Nephron (organoid): ENCODE measurements around the gene TTC19.

ENCODE experiments used
- H3K27ac Mint-ChIP-seq, 3 experiments: 2 replicates each; pipeline ENCODE4 v1.8.0; 2020; ENCODE audit warnings: mixed read lengths in 3 of 3, mild to moderate bottlenecking in 2 of 3, moderate library complexity in 1 of 3
- H3K27me3 Mint-ChIP-seq: 2 replicates; pipeline ENCODE4 v1.8.0; 2021; ENCODE audit warnings: low read depth, mild to moderate bottlenecking, moderate library complexity, mixed read lengths
- H3K36me3 Mint-ChIP-seq: 2 replicates; pipeline ENCODE4 v1.8.0; 2020; ENCODE audit warnings: low read depth, mixed read lengths
- H3K4me1 Mint-ChIP-seq: 2 replicates; pipeline ENCODE4 v1.8.0; 2020; ENCODE audit warnings: mixed read lengths
- H3K4me3 Mint-ChIP-seq, 3 experiments: 2 replicates each; pipeline ENCODE4 v1.8.0; 2020; ENCODE audit warnings: mild to moderate bottlenecking in 3 of 3, mixed read lengths in 3 of 3, moderate library complexity in 2 of 3
- H3K9me3 Mint-ChIP-seq: 2 replicates; pipeline ENCODE4 v1.8.0; 2020; ENCODE audit warnings: mixed read lengths
- CTCF ChIP-seq, 3 experiments: fragments of 200-600 bp; sonication (generic); IDR thresholded peaks; one replicate each; pipeline ENCODE4 v1.5.0; 2021; ENCODE audit warnings: antibody characterized with exemption in 3 of 3; ENCODE audit not compliant: unreplicated experiment in 3 of 3

The TTC19 gene

DNA sequence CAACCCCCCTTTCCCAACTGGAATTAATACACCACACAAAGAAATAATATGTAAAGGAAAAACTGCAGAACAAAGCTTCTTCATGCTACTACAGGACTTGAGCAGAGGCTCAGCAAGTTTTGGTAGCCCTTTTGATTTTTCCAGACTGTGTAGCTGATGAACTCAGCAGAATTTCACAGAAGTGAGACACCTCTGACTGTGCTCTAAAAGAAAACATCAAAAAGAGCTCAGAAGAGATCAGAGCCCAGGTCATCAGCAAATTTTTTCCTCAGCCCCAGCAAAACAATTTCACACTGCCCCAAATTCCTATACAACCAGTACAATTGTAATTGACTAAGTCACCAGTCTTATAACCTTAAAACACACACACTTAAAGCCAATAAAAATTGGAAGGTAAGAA is 38.0 kb downstream of the TTC19 start:
- Mint-ChIP-seq H3K36me3 (peaks cover 87% of the 10 kb centered on the region), H3K4me3 (no peak overlapping the region), H3K27me3 (no peaks in the 10 kb centered on the region), H3K27ac (peak overlapping the region; percentile 8 to 42 (median 42)), H3K9me3 (no peaks in the 10 kb centered on the region), H3K4me1 (no peaks in the 10 kb centered on the region)
- no peak for TF ChIP-seq CTCF (IDR thresholded peaks at IDR 0.05; ENCODE audit: unreplicated experiment in 3 of 3)

DNA sequence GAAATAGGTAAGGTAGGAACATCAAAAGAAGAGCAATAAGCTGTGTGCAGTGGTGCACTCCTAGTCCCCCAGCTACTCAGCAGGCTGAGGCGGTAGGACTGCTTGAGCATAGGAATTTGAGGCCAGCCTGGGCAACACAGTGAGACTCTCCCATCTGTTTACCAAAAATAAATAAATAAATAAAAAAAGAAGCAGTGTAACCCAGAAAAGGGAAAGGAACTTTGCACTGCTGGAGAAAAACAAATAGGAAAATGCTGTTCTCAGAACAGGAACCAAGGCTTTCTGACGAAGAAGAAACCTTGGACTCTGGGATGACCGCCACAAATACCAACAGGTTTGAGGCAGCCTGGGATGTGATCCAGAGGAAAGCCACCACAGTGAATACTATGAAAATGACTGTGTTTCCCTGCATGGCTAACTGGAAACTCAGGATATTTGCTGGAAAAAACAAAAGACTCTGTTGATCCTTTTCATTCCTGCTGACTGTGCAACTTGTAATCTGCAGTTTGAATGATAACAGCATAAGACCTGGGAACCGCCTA is 41.2 kb downstream of the TTC19 start:
- no peak for TF ChIP-seq CTCF (IDR thresholded peaks at IDR 0.05; ENCODE audit: unreplicated experiment in 3 of 3)
- H3K4me1 Mint-ChIP-seq, result no peaks in the 10 kb centered on the region
- H3K27ac Mint-ChIP-seq, result no peak overlapping the region
- H3K27me3 Mint-ChIP-seq, result no peaks in the 10 kb centered on the region
- H3K4me3 Mint-ChIP-seq, result no peak overlapping the region
- peaks cover 80% of the 10 kb centered on the region for H3K36me3 Mint-ChIP-seq
- H3K9me3 Mint-ChIP-seq, result no peaks in the 10 kb centered on the region

- no peaks in the 10 kb centered on the region for H3K9me3 Mint-ChIP-seq
- TF ChIP-seq CTCF (IDR thresholded peaks at IDR 0.05; ENCODE audit: unreplicated experiment in 3 of 3), result no peak
Measured at GRCh38 chr17:16044487-16044886, 44.9 kb downstream of the TTC19 start.

DNA sequence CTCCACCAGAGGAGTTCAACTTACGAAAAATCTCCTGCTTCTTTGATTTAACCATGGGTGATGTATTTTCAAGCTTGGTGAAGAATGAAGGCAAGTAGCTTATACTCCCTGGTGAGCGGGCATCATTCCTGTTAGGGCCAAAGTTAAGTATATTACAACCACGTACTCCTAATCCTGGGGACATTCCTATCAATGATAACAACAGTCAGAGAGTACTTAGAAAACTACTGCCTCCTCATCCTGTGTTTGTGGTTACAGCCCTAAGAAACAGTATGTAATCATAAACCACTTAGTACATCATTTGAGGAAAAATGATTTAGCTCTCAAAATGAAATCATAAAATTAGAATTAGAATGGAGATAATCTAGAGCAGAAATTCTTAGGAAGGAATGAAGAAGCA is 47.3 kb downstream of the TTC19 start:
- Mint-ChIP-seq H3K36me3 (peaks cover 62% of the 10 kb centered on the region), H3K4me1 (no peaks in the 10 kb centered on the region), H3K27ac (no peak overlapping the region), H3K9me3 (peaks cover 4% of the 10 kb centered on the region), H3K4me3 (no peak overlapping the region), H3K27me3 (no peaks in the 10 kb centered on the region)
- TF ChIP-seq CTCF (IDR thresholded peaks at IDR 0.05; ENCODE audit: unreplicated experiment in 3 of 3), result no peak

More at GRCh38 chr17:16044487-16044886, 44.9 kb downstream of the TTC19 start:
- Mint-ChIP-seq H3K4me1 (no peaks in the 10 kb centered on the region), H3K27ac (no peak overlapping the region), H3K27me3 (no peaks in the 10 kb centered on the region), H3K36me3 (peaks cover 69% of the 10 kb centered on the region), H3K4me3 (no peak overlapping the region)

DNA sequence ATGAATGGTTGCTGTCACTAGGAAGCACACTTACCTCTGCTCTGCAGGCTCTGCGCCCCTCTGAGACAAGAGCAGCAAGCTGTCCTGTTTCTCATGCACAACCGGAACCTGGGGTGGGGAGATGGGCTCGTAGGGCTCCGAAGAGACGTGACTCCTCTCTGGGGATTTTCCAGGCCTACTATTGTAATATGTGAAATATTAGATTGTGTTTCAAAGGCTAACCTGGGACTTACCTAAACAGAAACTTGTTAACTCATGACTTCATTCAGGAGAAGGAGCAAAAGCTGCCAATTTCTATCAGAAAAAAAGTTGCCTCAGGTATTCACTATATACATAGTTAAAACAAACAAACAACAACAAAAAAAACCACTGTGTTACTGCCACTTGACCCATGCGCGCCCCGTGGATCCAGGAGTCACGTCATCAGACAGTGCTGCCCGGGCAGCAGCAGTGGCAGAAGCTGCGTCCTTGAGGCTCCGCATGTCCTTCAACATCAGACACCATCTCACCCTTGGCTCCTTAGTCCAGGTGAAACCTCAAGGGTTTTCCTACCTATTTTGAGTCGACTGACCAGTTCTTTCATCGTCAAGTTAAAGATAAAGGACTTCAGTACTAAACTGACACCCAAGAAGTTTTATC is 49.3 kb downstream of the TTC19 start:
- TF ChIP-seq CTCF (IDR thresholded peaks at IDR 0.05; ENCODE audit: unreplicated experiment in 3 of 3), result no peak

DNA sequence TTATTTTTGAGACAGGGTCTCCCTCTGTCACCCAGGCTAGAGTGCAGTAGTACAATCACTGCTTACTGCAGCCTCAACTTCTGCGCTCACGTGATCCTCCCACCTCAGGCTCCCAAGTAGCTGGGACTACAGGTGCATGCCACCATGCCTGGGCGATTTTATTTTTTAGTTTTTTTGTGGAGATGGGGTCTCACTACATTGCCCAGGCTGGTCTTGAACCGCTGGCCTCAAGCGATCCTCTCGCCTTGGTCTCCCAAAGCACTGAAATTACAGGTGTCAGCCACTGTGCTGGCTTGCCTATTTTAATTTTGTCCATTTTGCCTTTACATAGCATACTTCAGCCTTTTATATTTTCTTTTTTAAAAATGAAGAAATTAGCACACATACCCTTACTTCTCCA is 51.2 kb downstream of the TTC19 start:
- TF ChIP-seq CTCF (IDR thresholded peaks at IDR 0.05; ENCODE audit: unreplicated experiment in 3 of 3), result no peak
- H3K4me3 Mint-ChIP-seq, result no peak overlapping the region
- H3K27ac Mint-ChIP-seq, result no peak overlapping the region
- peaks cover 70% of the 10 kb centered on the region for H3K36me3 Mint-ChIP-seq
- no peaks in the 10 kb centered on the region for H3K27me3 Mint-ChIP-seq
- no peaks in the 10 kb centered on the region for H3K4me1 Mint-ChIP-seq
- peaks cover 30% of the 10 kb centered on the region for H3K9me3 Mint-ChIP-seq

More for the DNA sequence above, 49.3 kb downstream of the TTC19 start:
- H3K36me3 Mint-ChIP-seq, result peaks cover 65% of the 10 kb centered on the region
- peaks cover 17% of the 10 kb centered on the region for H3K9me3 Mint-ChIP-seq
- H3K27ac Mint-ChIP-seq, result no peak overlapping the region
- no peak overlapping the region for H3K4me3 Mint-ChIP-seq
- H3K27me3 Mint-ChIP-seq, result no peaks in the 10 kb centered on the region
- H3K4me1 Mint-ChIP-seq, result no peaks in the 10 kb centered on the region
